GM12872 (cell line): ENCODE measurements around the gene CALML6.

Source experiments
- CTCF ChIP-seq: IDR thresholded peaks from 3 replicates; pipeline ENCODE4 v1.5.1; 2011; ENCODE audit warnings: low read depth, mild to moderate bottlenecking, low read length, moderate library complexity; ENCODE audit not compliant: insufficient read depth

CALML6 gene

GRCh38 chr1:1941868-1942752, 27.1 kb downstream of the CALML6 start:
- no peak for TF ChIP-seq CTCF

- no peak for TF ChIP-seq CTCF
Measured at GRCh38 chr1:1942753-1943656, 27.9 kb downstream of the CALML6 start.

- peak; percentile 85 for TF ChIP-seq CTCF
Measured at GRCh38 chr1:1943834-1944570, 28.9 kb downstream of the CALML6 start.

- no peak for TF ChIP-seq CTCF
Measured at GRCh38 chr1:1945782-1946393, 30.8 kb downstream of the CALML6 start.

- no peak for TF ChIP-seq CTCF
Measured at GRCh38 chr1:1946540-1946939, 31.5 kb downstream of the CALML6 start.

- no peak for TF ChIP-seq CTCF
Measured at GRCh38 chr1:1947493-1947892, 32.4 kb downstream of the CALML6 start.
